HG03565 (cell line): ENCODE data around the gene LTBP2.
A peak's percentile ranks its signal among the peaks of the same experiment; 100 is the strongest.

Experiments used
- ATAC-seq: cut with Tn5 transposase; IDR thresholded peaks from one replicate; pipeline ENCODE4 v1.9.1; 2021; ENCODE audit warnings: mild to moderate bottlenecking, moderate library complexity; ENCODE audit not compliant: unreplicated experiment

Gene LTBP2

DNA sequence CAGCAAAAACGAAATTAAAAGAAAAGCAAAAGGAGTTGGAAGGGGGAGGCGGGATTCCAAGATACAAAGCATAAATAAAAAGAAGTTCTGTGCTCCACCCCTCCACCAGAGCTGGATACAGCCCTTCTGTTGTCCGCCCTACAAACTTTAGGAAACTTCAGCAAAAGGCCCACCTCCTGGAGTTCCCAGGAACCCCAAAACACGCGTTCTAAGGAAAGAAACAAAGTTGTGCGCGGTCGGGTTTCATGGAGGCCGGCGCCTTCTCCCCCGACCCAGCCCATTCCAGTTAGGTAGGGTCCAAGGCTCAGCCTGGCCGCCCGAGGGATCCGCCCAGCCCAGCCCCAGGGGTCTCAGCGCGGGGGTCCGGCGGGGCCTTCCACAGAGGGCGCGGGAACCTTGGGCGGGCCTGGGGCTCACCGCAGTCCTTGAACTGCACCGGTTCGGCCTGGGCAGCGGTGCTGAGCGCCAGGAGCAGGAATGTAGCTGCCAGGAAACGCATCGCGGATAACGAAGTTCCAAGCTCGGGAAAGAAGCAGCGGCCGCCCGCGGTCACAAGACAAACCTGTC is 119.2 kb downstream of the LTBP2 start, which contains the start of gene NPC2:
Gene NPC2 (minus strand): TSS at position 530 of the 567 bp plus-strand sequence. CDS start 31 bp downstream, at position 499.
- peak; percentile 1 for ATAC-seq

DNA sequence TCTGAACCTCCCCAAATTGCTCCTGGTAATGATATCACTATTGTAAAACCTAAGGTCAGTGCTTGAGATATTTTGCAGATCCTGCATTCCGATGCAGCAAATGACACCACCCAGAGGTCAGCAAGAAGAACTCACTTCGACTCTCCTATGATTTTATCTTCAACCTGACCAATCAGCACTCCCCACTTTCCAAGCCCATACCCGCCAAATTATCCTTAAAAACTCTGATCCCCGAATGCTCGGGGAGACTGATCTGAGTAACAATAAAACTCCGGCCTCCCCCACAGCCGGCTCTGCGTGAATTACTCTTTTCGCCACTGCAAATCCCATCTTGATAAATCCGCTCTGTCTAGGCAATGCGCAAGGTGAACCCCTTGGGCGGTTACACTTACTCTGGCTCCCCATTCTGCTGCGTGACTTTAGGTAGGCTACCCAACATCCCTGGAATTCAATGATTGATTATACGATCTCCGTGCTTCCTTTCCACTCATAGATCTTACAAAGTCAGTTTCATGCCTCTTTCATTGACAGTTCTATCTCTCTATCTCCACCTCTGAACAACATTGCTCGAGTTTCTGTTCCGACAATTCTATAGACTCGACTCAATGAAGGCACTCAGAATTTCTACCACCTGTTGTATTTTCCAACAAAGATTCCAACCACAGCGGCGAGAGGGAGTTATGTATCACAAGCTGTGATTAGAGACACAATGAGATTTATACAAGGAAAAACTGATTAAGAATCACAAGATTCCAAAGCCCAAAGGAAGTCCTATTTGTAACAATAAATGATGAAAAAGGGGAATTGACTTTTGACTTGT is 119.9 kb downstream of the LTBP2 start:
- ATAC-seq: no peak

DNA sequence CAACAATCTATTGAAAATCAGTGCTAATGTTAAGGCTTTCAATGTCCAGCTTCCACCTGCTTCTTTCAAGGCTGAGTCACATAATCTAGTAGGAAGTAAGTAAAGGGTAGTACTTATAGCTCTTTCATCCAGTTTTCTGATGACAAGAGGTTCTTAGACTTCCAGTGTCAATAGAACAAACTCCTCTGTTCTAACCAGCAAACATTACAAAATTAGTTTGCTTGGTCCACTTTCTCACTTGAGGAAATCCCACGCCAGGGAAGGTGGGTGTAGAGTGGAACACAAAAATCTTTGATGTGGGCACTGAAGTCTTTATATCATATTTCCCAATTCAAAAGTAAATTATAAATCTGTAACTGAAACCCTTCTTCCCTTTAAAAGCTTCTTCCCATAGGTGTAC is 121.6 kb downstream of the LTBP2 start:
- ATAC-seq: no peak

DNA sequence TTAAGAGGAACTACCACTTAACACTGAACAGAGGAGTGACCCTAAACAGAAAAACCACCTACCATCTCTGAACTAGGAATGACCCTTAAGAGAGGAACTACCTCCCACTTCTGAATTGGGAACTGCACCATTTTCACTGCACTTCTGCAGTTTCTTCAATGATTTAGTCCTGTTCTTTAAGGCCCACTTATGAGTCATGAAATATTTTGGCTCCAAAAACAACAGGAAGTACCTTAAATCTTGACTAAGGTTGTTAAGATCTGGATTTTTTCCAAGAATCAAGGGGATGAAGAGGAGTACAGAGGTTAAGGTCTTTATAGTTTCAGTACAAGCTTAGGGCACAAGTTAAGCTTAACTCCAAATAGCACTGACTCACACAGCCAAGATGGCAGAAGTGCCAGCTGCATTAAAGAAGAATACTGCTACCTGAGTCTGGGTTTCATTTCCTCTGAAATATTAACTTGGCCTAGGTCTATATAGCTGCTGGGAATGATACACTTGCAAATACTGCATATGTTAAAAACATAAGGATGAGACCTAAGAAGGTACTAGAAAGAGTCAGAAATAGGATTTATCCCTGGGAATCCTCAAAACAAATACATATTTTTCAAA is 123.1 kb downstream of the LTBP2 start:
- no peak for ATAC-seq

DNA sequence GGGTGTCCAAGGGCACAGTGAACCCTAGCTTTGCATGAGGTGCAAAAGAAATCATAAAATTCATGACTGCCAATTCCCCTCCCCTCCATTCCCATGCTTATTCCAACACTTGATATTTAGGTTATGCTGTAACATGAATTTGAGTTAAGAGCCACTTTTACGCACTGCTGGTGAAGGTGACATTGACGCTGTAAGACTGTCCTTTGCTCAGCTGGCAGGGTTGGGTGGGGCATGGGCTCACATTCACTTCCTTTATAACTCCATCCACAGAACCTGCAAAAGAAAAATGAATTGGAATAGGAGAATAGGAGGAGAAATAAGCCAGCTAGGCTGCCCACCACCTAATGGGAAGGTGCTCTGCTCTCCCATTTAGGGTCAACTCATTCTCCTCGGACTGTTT is 125.9 kb downstream of the LTBP2 start:
- ATAC-seq: no peak

DNA sequence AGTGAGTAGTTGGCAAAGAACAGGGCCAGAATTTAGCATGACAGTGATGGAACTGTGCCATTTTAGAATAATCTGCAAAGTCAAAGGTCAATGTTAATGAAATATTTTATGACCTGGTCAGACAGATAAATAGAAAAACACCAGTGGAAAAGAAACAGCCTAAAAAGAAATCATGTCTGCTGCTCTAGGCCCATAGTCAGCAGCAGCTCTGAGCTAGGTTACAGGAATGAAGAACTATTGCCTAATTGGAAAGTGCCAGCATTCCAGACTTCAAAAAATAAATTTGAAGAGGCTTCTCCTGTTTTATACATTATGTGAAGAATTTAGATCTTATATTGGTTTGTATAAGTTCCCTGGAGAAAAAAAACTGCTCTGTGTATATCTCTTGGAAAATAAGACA is 128.7 kb downstream of the LTBP2 start:
- no peak for ATAC-seq

DNA sequence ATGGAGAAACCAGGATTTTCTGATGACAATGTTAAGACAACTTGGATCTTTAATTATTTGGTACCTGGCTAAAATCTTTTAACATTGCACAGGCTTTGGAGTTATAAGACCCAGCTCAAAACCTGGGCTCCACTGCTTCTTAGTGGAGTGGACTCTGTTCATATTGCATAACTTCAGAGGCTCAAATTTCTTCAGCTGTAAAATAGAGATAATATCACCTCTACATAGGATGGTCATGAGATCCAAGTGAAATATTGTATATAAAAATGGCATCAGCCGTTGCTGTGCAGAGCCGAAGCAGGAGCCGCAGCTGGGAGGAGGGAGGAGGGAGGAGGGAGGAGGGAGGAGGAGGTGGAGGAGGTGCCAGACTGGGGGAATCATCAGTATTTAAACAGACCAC is 129.5 kb downstream of the LTBP2 start:
- ATAC-seq: no peak

DNA sequence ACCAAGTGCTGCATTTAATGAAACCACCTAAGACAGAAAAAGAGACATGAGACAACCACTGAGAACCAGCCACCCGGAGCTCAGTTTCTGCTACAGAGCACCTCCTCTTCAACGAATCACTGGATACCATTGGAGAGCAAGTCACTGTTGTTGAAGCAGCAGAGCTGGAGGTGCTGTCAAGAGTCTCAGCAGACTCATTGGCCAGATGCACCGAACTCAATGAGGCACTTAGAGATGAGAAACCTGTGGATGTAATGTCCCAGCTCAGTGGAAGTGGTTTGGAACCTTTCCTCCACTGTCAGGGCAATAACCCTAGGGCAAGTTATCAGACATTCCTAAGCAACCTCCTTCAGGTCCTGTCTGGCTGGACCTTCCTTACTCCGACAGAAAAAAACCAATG is 132.0 kb downstream of the LTBP2 start:
- no peak for ATAC-seq

DNA sequence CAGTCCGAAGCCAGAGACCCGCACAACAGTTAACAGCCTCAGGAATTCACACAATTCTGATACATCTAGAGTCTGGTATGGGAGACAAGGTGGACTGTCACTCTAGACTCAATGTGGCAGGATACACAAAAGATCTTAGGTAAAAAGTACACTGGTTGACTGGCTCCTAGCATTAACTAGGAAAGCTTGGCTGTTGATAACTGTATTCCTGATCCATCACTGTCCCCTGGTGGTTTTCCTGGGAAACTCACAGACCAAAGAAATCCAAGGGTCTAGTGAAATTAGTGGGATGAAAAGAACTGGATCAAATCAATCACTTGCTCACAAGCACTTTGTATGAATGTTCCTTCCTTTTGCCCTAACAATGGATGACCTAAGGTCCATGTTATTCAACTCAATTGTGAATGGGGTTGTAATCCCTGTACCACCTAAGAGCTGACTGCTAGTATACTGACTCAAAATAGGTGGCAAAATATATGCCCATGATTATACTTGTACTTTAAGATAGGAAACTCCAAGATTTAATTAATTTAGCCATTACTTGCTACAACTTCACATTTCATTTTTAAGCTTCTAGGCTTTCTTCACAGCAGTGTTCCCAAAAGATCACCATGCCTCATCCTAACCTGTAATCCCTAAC is 132.9 kb downstream of the LTBP2 start:
- no peak for ATAC-seq

DNA sequence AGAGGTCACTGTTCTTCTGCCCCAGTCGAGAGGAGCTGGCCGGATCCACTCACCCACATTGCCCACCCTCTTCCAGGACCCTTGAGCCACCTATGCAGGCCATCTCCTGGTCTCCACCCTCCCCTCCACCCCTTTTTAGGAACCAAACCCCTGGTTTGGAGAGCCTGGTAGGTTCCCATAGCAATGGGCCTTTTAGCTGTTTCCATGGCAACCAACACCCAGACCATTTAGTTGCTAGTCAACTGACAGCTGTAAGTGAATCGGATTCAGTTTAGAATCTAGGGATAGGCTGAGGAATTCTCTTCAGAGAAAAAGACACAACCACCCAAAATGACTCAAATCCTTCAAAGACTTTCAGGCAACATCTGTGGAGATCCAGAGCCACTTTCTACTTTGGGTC is 135.4 kb downstream of the LTBP2 start:
- no peak for ATAC-seq

DNA sequence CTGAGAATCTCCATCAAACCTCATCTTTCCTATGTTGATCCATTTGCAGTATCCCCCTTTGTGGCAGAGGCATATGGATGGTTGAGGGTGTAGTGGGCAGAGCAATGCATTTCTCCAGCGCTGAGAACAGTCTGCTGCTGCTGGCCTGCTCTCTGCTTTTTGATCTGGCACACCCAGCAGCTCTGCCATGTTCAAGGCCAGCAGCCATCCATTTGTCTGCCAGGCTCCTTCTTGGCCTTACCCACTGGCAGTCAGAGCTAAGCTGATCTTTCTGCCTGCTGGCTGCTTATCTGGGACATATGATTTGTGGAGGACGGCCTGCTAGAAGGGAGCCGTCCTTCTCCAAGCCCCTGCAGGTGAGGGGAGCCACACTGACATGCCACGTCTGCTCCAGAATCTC is 135.9 kb downstream of the LTBP2 start:
- no peak for ATAC-seq

DNA sequence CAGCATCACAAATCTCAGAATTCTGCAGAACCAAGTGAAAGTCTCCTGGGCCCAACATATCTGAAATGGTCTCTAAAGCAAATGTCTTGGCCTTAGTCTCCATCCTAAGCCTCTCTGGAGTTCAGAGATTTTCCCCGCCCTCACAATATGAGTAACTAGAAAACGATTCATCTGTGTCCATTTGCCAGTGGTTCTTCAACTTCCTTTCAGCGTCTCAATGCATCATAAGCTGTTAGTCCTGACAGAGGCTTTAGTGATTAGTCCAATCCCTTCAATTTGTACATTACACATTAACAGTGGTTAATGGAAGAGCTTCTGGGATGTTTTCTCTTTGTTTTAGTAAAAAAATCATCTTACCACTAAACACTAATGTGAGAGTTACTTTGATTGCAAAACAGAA is 136.4 kb downstream of the LTBP2 start:
- no peak for ATAC-seq

DNA sequence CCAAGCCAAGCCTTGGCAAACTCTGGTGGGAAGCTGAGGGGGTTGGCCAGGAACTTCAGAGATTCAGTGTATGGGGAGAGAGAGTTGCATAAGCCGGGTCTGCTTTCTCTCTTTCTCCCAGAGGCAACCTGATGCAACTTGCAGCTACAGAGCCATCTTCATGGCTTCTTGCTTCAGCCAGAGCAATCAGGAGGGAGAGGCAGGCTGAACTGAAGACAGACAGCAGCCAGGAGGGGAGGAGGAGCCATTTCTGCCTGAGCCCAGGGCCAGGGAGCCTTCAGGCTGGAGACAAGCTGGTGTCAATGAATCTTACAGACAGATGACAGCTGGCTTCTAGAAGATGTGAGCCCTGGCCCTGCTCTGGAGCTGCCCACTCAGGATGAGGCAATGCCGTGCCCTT is 137.7 kb downstream of the LTBP2 start:
- ATAC-seq: no peak

DNA sequence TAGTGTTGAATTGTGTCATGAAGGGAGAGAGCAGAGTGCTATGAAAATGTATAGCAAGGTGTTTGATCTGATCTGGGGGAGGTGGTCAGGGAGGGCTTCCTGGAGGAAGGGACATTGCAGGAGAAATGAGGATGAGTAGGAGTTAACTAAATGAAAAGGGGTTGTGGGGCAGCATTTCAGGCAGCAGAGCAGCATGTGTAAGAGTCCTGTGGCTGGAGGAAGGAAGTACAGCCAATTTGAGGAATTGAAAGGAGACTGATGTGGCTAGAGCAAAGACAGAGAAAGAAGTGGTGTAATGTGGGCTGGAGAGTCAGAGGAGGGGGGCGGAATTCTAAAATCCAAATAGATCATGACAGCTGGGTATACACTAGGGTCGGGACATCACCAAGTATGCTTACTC is 139.4 kb downstream of the LTBP2 start:
- no peak for ATAC-seq

DNA sequence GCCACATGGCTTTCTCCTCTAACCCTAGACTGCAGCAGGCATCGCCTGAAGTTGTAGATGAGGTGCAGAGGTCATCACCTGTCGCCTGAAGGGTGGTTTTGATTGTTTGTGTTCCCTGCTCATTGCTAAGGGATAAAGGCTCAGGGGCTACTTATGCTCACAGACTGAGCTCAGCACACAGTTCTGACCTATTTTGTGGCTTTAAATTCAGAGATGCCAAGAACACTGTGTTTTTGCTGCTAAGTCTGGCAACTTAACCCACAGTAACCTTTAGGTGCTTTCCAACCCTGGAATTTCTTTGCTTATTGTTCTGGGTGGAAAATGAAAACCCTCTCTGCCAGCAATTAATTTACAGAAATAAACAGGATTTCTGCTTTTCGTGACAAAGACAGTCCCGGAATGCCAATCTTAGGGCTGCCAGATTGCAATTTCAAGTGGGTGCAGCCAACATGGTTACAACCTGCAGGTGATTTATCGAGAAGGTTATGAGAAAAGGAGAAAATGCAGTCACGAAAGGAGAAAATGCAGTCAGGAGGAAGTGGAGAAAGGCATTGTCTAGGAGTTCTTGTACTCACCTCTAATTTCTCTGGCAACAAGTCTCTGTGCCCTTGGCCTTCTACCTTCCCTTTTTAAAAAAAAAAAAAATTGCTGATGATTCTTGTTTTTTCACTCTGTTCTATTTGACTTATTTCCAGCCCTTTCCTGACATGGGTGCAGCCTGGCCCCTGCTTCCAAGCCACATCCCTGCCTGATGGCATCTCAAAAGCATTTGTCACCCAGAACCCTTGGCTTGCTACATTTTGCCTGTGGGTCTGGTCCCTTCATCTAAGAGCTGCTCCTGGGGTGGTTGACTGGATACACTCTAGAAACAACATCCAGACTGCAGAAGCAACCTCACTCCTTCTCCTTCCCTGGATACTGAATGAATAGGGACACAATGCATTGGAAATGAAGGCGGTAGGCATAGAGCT is 142.2 kb downstream of the LTBP2 start:
- no peak for ATAC-seq

DNA sequence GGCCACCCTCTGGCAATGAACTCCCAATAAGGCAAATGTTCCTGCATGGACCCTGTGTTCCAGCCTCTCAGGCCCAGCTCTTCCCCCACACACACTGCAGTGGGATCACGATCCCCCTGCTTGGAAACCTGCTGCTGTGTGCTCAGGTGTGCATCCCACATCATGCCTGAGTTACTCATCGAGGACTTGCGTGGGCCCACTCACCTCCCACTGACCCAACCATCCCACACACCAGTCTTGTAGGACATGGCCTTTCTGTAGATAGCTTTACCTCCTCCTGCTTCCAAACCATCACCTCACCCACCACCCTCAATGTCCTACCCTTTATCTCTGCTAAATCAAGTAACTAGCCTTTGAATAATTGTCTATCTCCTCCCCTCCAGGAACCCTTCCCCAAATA is 143.5 kb downstream of the LTBP2 start:
- no peak for ATAC-seq

DNA sequence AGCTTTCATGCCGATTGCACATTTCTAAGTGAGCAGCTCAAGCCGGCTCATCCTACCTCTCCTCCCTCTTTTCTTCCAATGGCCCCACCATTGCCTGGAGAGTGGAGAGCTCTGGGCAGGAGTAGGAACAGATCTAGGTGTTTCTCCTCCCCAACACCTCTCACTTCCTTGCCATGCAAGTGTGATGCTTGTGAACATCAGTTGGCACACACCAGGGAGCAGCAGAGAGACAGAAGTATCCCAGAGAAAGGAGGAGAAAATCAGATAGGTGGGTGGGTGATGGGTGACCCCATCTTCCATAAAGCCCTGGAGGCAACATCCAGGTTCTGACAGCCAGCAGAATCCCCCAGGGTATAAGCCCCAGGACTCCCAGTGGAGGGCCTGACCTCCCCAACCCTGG is 146.7 kb downstream of the LTBP2 start:
- ATAC-seq: no peak

DNA sequence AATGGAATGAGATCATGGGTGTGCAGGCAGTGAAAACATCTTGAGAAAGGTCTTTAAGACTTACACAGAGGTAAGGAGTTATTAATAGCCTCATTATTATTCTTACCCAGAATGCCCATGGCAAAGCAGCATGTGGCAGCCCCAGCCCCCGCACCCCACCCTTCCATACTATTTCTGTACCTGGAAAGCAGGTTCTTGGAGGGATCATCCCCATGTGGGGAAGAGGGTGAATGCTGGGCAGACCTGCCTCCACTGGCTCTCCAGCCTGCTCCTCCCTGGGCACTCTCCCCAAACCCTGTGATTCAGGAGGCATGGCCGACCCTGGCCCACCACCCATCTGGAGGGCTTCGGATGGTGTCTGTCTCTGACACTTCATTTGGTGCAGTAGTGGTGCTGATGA is 147.3 kb downstream of the LTBP2 start:
- ATAC-seq: no peak

DNA sequence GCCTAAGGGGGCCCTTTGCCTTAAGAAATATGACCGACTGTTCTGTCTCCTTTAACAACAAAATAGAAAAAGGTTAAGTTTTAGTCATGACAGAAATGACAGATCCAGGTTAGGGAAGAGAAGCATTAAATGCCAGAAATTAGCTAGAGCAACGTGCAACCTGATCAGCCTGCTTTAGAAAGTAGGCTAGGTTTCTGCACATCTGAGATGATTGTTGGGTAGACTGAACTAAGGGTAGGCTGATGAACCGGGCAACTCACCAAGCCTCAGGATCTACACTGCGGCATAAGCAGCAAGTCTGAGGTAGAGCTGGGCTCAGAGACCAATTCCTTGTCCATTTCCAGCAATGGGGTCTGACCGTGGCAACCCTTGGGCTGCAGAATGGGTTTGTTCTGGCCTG is 148.3 kb downstream of the LTBP2 start:
- ATAC-seq: no peak

DNA sequence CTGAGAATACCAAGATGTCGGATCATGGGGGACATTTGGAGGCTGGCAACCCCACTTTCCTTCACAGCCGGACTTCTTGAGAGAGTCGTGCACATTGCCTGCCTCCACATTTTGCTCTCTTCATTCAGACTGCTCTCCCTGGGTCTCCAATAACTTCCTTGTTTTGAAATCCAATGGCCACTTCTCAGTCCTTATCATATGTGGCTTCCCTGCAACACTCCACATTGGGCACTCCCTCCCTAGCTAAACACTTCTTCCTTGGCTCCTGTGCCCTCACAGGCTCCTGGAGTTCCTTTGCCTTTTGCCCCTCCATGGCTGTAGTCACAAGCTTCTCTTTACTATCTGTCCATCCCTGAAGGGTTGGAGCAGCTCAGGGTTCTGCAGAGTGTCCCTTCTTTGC is 149.0 kb downstream of the LTBP2 start:
- ATAC-seq: no peak

DNA sequence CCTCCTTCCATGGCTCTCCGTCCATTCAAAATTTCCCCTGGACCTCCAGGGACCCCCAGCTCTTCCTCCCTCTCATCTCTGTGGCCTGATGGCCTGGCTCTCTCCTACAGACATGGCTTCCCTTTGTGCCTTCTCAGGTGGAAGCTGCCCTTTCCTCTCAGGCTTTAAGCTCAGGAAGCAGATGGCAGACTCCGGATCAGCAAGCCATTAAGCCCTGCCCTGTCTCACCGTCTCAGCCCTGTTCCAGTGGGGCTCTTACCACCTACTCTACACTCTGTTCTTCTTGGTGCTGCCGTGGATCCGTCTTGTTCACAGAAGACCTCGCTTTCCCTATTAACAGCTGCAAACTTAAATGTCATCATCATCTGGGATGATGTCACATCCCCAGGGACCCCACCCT is 152.1 kb downstream of the LTBP2 start:
- ATAC-seq: no peak
